Astrocyte (in vitro differentiated cells and primary cell): ENCODE measurements around the gene TULP4.

Experiments
- EZH2 ChIP-seq: IDR thresholded peaks from 2 replicates; pipeline ENCODE4 v1.6.1; 2012; ENCODE audit warnings: mild to moderate bottlenecking, low read length, inconsistent platforms; ENCODE audit not compliant: insufficient read depth
- TF ChIP-seq, protein P1 (sequence below): IDR thresholded peaks from 2 replicates; pipeline ENCODE4 v1.5.1; 2011; ENCODE audit warnings: low read depth, mild to moderate bottlenecking, inconsistent platforms, low read length, moderate library complexity; ENCODE audit not compliant: insufficient read depth

DNA sequence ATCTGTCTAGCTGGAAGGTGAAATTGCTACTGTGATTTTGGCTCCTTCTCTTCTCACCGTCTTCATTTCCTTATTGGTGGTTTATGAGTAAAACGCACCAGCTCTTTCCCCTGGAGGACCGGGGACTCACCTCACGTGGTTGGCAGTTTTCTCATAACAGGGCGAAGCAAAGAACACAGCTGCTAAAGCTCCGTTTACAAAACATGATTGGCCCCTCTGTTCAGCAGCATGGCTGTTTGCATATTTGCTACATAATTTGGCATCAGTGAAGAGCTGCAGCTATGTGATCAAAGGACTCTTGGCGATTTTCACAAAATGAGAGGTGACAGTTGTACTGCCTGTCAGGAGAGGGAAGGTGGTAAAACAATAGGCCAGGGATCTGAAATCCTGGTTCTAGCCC, 227.1 kb downstream of the TULP4 start:
- TF ChIP-seq, protein P1, sequence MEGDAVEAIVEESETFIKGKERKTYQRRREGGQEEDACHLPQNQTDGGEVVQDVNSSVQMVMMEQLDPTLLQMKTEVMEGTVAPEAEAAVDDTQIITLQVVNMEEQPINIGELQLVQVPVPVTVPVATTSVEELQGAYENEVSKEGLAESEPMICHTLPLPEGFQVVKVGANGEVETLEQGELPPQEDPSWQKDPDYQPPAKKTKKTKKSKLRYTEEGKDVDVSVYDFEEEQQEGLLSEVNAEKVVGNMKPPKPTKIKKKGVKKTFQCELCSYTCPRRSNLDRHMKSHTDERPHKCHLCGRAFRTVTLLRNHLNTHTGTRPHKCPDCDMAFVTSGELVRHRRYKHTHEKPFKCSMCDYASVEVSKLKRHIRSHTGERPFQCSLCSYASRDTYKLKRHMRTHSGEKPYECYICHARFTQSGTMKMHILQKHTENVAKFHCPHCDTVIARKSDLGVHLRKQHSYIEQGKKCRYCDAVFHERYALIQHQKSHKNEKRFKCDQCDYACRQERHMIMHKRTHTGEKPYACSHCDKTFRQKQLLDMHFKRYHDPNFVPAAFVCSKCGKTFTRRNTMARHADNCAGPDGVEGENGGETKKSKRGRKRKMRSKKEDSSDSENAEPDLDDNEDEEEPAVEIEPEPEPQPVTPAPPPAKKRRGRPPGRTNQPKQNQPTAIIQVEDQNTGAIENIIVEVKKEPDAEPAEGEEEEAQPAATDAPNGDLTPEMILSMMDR, result no peak
- TF ChIP-seq EZH2, result no peak
